Stimulated activated naive CD4-positive, alpha-beta T cell (primary cell): ENCODE results near the gene PUDP.

Experiments used
- DNase-seq, 6 experiments: peaks; one replicate each; lab custom pipeline; 2025; lab: John Stamatoyannopoulos, UW

PUDP gene

DNA sequence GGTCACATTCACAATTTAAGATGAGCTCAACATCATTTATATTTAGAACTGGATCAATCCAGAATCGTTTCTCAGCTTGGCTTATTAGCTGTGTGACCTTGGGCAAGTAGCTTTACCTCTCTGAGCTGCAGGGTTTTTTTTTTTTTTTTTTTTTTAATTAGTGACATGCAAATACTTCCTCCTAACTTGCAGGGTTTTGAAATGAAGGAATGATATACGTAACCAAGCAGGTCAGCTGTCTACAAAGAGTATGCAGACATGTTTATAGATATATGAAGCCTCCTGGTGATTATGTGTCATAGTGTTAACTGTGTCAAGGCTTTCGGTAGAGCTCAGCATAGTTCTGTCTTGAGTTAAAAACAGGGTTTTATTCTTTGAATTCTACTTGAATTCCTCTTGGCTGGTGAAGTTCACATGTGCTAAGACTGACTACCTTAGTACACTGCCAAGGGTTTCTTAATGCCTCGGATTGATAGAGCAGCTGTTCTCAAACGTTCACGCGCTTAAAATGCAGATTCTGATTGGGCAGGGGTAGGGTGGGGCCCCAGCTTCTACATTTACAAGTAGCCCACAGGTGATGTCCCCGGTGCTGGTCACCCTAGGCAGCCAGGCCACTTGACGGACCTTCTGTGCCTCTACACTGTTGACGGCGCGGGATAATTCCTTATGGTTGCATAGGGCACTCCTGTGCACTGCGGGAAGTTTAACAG, 1.1 kb downstream of the PUDP start:
- DNase-seq = peak in 3 of 6 experiments; percentile 9 to 43 (median 42)

DNA sequence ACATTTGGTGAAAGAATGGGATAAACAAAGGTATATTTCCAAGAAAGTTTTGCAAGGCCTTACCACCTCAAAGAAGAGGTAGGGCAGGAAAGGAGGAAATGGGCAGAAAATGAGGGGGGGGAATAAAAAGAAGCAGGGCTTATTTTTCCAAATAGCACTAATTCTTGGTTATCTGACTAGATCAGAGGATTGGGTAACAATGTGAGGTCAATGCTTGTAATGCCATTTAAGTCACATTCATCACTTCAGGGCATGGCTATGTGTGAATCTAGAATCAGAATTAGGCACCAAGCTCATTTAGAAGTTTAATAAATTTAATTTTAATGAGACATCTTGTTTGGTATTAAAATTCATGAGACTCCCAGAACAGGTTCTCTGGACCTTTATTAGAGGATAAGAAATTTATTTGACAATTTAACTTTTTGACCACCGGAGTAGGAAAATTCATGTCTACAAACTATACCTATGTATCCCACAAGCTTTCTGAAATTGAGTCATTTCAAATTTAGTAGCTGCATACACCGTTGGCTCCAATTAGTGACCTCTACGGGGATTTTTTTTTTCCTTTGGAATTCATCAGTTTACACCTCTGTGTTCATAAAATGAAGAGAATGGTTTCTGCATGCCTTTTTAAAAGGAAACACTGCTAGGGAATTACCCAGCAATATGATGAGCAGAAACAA, 1.8 kb downstream of the PUDP start:
- DNase-seq = peak in 1 of 6 experiments; percentile 22

DNA sequence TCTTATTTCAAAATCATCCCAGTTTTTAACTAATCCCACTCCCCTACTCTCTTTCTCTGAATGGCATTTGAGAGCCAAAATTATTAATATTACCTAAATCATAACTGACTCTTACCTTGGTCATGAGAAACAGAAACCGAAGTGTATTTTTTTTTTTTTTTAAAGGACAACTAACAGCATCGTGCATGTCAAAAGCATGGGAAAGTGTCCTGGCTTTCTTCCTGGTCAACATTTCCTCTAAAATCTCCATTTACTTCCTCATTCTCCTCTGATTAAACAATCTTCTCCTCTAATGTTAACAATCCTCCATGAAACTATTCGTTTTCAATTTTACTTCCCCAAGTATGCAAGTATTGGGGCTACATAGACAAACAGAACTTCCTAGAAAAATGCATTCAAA, 2.5 kb downstream of the PUDP start:
- DNase-seq = no peak

DNA sequence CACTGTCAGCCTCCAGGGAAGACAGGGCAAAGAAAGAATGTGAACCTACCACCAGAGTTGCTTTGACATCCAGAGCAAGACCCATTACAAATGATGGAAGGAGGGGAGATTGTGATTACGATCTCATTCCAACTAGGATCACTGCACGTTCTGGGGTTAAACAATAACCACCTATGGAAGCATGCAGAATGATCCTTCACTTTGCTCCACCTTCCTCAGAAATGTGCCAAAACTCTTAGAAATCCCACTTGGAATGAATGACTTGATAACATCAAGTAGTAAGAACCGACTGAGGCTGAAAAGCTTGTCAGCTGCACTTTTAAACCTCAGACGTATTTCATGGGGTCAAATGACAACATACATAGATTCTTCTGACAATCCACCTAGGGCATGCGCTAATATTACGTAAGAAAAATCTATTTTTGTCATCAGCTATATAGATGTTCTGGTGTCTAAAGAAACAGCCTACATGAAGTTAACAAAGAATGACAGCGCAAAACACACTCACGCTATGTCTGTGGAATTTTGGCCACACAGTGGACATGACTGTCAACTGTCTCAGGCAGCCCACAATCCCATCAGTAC, 3.9 kb downstream of the PUDP start:
- no peak for DNase-seq

DNA sequence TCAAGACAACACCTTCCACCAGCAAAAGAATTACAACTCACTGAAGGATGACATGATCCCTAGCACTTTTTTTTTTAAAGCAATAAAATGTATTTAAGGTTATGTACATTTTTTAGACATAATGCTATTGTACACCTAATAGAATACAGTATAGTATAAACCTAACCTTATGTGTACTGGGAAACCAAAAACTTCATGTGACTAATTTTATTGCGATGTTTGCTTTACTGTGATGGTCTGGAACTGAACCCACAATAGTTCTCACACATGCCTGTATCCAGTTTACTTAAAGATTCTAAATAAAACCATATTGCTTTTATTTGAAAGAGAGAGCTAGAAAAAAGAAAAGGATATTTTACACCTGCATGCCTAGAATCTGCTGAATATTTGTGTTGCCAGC, 4.9 kb downstream of the PUDP start:
- DNase-seq = no peak

DNA sequence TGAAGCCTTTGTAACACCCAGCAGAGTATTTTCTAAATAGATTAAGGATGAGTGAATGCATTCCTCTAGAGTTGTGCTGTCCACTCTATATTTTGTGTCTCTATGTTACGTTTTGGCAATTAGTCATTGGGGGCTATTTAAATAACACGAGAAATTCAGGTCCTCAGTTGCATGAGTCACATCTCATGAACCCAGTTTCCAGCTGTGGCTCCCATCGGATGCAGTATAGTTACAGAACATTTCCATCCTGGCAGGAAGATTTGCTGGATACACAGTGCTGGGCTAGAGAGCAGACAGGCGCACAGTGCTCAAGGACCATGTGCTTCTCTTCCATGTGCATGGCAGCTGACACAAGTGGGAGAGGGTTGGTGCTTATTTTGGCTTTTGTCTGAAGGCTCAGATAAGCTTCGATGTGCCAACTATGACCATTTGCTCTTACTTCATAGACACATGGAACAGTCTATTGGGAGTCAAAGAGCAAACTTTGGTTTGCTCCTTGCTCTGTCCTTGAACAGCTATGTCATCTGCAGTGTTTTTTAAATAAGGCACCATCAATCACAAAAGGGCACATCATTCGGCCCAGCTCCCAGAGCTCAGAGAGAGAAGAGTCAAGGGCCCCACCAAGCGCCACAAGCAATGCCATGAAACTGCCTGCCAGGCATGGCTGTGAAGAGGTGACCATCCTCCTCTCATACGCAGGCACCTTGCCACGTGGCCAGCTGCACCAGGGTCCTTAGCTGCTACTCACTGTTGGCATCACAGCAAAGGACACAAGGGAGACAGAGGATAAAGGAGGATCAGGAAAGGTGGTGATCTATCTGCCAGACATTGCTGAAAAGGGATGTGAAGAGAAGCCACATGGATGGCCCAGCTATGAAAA, 8.5 kb downstream of the PUDP start:
- no peak for DNase-seq

DNA sequence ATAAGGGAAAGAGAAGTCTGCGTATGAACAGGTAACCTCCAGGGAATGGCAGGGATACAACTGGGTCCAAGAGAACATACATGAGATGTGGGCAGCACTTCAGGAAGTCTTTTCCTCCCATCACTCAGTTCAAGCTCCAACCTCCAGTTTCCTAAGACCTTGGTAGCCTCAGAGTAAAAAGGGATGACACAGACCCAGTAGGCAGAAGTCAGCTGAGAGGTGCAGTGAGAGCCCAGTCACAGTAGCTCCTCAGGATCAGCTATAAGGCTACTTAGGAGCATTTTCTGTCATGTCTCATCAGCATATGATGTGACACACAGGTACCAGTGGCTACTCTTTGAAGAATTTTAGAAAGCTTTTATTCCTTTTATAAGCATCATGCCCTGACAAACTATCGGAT, 13.0 kb downstream of the PUDP start:
- no peak for DNase-seq

DNA sequence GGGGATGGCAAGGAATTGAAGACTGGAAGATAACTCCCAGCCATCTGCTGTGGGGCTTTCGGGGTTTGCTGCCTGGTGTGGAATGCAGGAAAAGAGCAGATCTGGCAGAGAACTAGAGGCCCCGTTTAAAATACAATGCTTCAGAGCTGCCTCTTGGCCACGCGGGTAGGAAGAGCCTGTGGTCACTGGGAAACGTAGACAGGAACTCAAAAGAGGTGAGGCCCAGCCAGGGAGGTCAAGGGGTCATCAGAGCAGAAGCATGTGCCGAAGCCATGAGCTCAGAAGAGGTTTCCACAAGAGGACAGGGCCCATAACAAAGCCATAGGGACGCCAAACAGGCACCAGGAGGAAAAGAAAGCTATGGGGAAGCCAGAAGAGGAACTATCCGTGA, 14.9 kb downstream of the PUDP start:
- DNase-seq = no peak

DNA sequence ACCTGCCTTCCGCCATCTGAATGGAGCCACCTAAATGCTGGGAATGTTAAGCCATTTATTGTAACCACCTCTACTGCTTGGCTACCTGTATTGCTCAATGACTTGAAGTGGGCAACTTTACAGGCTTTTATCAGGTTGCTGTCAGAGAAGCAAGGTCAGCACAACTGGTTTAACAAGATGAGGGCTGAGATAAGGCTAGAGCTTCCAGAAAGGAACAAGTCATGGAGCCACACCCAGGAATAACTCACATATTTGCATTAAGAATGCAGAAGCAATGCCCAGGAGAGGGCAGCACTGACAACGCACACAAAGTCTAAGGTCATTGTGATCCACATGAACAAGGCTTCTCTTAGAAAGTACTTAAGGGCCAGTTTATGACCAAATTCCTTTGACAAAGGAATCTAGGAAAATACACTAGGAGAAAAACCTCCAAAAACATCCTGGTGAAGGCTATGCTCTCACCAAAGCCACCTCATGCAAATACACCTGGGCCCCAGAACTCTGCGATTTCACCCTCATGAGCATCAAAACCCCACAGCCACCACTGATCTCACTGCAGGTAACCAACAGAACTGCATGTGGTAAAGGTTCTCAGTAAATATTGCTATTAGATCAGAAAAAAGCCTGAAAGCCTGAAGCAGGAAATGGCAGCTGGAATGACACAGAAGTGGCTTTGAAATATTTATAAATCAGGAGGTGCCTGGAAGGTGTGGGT, 15.5 kb downstream of the PUDP start:
- DNase-seq = peak in 3 of 6 experiments; percentile 4 to 19 (median 4)

DNA sequence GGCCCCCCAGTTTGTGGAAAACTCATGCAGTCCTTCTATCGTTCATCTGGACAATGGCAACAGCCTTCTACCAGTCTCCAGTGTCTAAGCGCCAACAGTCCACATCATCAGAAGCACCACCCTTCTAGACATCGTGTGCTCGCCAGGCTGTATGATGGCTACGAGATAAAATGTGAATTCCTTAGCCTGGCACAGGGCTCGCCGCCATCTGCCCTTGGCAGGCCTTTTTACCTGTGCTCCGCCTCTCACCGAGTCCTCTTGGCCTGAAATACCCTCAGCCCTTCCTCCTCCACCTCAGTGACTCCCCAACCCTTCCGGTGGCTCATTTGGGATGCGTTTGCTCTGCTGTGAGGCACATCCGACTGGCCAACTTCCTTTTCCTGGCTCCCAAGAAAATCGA, 16.3 kb downstream of the PUDP start:
- DNase-seq = no peak

DNA sequence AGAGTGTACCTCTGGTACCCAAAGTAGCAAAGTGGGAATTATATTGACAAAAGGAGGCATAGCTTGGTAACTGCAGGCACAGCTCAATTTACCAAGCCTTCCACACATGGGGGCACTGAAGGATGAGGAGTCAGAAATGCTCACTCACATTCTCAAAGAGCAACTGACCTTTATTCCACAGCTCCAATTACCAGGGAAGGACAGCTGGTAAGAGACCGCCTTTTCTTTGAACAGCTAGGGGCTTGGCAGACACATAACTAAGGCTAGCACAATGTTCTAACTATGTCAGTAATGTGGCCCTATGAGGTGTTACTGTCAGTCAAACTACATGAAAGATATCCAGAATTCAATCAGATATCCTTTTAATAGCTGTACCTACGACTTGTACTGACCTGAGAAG, 20.9 kb downstream of the PUDP start:
- no peak for DNase-seq

DNA sequence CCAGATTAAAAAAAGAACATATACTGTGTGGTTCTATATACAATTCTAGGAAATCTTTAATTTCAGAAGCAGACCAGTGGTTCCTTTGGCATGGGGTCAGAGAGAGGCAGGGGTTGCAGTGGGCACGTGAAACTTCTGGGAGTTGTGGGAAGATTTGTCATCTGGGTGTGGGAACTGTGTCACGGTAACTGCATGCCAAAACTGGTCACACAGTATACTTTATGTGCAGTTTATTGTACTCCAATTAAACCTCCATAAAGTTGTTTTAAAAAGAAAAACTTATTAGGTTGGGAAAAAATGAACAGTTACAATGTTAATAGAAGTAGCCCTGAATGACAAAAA, 27.1 kb downstream of the PUDP start:
- no peak for DNase-seq

DNA sequence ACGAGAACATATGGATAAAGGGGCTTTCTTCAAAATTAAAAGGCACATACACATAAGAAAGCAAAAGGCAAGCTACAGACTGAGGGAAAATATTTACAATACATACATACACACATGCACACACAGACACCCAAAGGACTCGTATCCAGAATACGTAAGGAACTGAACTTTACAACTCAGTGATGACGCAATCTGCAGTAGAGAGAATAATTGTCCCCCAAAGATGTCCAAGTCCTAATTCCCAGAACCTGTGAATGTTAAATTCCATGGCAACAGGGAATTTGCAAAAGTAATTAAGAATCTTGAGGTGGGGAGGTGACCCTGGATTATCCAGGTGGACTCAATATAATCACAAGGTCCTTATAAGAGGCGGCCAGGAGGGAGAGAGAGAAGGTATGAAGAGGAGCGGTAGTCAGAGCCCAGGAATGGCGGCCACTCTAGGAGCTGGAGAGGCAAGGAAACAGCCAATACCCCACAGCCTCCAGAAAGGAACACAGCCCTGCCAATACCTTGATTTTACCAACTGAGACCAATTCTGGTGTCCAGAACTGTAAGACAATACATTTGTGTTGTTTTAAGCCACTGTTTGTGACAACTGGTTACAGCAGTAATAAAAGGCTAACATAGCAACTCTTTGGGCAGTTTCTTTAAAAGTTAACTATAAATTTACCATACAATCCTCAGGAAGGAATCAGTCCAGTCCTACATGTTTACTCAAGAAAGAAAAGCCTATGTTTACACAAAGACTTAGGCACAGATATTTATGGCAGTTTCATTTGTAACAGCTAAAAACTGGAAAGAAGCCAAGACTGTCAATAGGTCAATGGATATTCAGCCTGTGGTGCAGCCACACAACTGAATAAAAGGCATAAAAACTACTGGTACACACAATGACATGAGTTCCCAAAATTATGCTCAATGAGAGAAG, 27.7 kb downstream of the PUDP start:
- DNase-seq = no peak

DNA sequence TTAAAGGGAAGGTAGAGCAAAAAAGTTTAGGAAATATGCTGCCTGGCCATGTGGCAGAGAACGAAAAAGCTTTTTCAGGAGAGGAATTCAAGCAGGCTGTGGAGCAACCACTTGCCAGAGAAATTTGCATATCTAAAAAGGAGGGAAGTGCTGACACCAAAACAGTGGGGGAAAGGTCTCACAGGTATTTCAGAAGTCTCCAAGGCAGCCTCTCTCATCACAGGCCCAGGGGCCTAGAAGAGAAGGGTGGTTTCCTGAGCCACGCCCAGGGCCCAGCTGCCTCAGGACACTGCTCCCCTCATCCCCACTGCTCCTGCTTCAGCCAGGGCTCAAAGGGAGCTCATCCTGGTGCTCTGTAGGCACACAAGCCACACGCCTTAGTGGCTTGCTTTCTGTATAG, 30.4 kb downstream of the PUDP start:
- DNase-seq = no peak

DNA sequence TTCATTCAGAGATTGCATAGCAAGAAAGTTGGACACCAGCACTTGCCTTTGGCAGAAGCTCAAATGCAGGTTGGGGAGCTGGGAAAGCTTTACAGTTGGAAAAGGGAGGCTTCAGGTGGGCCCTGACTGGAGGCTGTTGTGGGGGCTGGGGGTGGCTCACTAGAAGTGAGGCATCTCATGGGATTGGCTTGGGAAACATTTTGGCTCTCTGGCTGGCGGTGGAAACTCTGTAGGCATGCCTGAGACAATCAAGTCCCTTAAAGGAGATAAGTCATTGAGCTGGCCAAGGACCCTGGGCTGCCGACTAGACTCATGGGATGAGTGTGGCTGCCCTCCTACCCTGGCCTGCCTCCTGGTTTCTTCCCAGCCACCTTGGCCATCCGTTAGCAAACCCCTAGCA, 31.9 kb downstream of the PUDP start:
- DNase-seq = no peak

DNA sequence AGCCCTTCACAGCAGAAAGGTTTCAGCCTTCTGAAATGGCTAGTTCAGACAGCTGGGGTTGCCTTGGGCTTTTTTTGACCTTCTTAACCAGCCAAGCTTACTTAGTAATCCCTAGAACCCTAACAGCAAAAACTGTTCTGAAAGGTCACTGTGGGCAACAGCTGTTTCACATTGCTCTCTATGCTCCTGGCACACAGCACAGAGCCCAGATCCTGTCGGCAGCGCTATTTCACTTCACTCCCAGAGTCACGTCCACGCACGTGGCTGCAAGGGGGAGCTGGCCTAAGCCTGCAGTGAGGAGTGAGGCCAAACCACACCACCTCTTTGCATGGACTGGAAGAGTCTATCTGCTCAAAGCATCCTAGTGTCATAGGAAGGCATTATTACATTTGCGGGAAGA, 32.4 kb downstream of the PUDP start:
- no peak for DNase-seq

DNA sequence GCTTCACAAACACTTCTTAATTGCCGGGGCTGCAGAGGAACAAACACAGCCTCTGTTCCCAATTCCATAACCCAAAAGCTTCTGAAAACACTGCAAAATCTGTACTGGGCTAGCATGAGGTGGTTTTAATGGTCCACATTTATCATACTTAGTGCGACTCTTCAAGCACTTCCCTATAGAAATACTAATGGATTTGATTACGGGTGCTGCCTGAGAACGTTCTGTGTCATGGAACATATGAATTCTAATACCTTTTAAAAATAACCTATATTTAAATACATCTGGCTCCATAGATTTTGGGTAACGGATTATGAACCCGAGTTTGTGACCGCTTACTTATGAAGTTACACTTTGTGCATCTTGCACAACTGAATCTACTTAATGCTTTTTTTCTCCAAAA, 35.9 kb downstream of the PUDP start:
- DNase-seq = no peak

DNA sequence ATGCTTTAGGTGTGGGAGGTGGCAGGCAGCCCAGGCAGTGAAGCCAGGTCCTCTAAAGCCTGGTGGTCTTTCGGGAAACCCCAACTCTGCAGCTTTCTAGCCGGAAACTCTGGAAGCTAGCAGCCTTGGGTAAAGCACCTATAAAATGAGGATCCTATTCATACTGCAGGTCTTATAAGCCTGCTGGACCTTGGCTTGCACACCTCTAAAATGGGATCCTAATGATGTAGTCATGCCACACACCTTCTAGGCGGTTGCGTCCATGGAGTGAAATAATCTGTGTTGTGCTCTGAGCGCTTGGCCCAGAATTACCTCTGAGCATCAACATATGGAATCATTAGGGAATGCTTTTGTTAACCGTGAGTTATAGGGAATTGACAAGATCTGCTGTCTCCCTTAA, 36.4 kb downstream of the PUDP start:
- no peak for DNase-seq

DNA sequence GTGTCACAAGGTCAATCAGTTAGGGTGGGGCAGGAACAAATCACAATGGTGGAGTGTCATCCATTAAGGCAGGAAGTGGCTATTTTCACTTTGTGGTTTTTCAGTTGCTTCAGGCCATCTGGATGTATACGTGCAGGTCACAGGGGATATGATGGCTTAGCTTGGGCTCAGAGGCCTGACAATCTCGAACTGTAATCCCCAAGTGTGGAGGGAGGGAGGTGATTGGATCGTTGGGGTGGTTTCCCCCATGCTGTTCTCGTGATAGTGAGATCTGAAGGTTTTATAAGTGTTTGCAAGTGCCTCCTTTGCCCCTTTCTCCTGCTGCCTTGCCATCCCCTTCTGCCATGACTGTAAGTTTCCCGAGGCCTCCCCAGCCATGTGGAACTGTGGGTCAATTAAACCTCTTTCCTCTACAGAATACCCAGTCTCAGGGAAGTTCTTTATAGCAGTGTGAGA, 37.1 kb downstream of the PUDP start:
- DNase-seq = no peak

DNA sequence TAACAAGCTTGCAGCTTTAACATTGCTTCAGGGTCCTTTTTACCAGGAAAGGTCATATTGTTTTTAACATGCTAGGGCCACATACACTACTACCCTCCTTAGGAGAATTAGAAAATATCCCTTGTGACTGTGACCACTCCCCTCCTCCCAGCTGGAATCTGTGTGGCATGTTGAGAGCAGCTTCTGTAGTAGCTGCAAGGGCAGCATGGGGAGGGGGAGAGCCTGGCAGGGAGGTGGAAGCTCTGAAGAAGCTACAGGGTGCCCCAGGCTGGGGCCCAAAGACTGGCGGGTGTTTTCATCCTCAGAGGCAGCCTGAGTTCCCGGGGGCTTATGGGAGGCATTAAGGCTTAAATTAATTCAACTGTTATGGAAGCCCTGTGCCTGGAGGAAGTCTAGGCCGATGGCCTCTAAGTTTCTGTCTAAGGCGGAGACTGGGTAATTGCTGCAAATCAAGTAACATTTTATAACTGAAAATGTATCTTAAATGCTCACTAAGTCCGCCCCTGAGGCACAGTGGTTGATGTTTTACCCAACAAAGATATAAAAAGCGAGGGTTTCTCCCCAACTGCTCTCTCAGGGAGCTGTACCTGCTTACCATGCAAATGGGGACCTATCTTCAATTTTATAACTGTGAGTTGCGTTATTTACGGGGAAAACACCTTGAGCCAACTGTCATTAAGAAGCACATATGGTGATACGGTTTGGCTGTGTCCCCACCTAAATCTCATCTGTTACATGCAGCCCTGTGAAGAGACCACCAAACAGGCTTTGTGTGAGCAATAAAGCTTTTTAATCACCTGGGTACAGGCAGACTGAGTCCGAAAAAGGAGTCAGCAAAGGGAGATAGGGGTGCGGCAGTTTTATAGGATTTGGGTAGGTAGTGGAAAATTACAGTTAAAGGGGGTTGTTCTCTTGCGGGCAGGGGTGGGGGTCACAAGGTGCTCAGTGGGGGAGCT, 37.8 kb downstream of the PUDP start:
- no peak for DNase-seq
